HepG2 (cell line): ENCODE measurements around the gene ATP8A1.

Source experiments
- FOSL2 ChIP-seq: sonication (generic); formaldehyde crosslinking; IDR thresholded peaks from 2 replicates; pipeline ENCODE4 v1.4.0; 2020; ENCODE audit warnings: missing genetic modification reagents
- NR2C2 ChIP-seq: sonication (generic); formaldehyde crosslinking; IDR thresholded peaks from 2 replicates; pipeline ENCODE4 v1.4.0; 2020; ENCODE audit warnings: missing genetic modification reagents, mild to moderate bottlenecking, moderate library complexity, borderline replicate concordance
- POLR2A ChIP-seq, 2 experiments: IDR thresholded peaks; 2 replicates each; pipeline ENCODE4 v1.6.1; 2011; ENCODE audit warnings: low read depth in 2 of 2, low read length in 2 of 2, mild to moderate bottlenecking in 1 of 2, moderate library complexity in 1 of 2; ENCODE audit not compliant: insufficient read depth in 1 of 2
- SMC3 ChIP-seq: IDR thresholded peaks from 2 replicates; pipeline ENCODE4 v1.6.1; 2011; ENCODE audit warnings: low read length, improper control_type of control experiment
- TCF7L2 ChIP-seq: IDR thresholded peaks from 2 replicates; pipeline ENCODE4 v1.6.1; 2011; ENCODE audit warnings: mild to moderate bottlenecking, low read depth, low read length, moderate library complexity

DNA sequence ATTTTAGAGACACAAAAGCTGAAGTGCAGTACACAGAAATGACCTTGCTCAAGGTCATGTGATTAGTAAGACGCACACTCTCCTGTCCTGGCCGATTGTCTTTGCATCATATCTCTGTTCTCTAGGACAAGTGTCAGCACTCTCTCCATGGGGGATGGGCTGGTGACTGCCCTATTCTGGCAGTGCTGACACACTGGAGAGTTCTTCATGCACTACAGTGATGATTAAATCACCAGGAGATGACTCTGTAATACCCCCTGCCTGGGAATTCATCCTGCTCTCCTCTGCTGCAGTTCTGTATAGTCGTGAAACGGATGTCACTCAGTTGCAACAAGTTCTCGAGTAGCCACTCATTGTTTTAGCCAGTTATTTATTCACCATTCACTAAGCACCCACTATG, 264.9 kb downstream of the ATP8A1 start:
- TF ChIP-seq FOSL2 (CRISPR knock-in tag) (no peak), TCF7L2 (no peak), POLR2A (IDR thresholded peaks at IDR 0.05; ENCODE audit: insufficient read depth in 1 of 2, low read depth in 2 of 2, low read length in 2 of 2) (no peak), NR2C2 (no peak), SMC3 (no peak)
